Small intestine (tissue), 7 donors: ENCODE results near the gene ISLR2. TPM values are rescaled to one million over a fixed set of nuclear protein-coding genes. Genes with fewer than 3 reads are reported as not detected.
"Not testable (repeated sequence)": the region's sequence is repeated elsewhere in the genome, so short reads cannot be mapped to it uniquely, and the experiment has no call there.

Experiments used
- DNase-seq, 2 donors: peaks; one replicate each; pipeline versions ENCODE4 v3.0.0 to v3.0.0-alpha.2; 2013
- FAIRE-seq: peaks from 2 replicates; lab custom pipeline; 2012; peaks lifted over from hg19 to GRCh38; lab: Jason Lieb, UNC
- H3K27ac ChIP-seq, 3 donors: one replicate each; pipeline ENCODE4 v1.5.1; 2013; ENCODE audit warnings: low read length in 2 of 3, mild to moderate bottlenecking in 2 of 3, control low read depth in 1 of 3, inconsistent platforms in 1 of 3, low read depth in 1 of 3, moderate library complexity in 1 of 3
- H3K27me3 ChIP-seq, 3 donors: one replicate each; pipeline ENCODE4 v1.6.1; 2013; ENCODE audit warnings: low read length in 3 of 3, inconsistent platforms in 1 of 3; ENCODE audit not compliant: control insufficient read depth in 3 of 3, insufficient read depth in 3 of 3
- H3K36me3 ChIP-seq, 3 donors: one replicate each; pipeline ENCODE4 v1.6.1; 2013; ENCODE audit warnings: low read length in 3 of 3, inconsistent platforms in 1 of 3, low read depth in 1 of 3, mild to moderate bottlenecking in 1 of 3, moderate library complexity in 1 of 3; ENCODE audit not compliant: control insufficient read depth in 3 of 3, insufficient read depth in 2 of 3
- H3K4me1 ChIP-seq, 3 donors: one replicate each; pipeline ENCODE4 v1.6.1; 2013; ENCODE audit warnings: low read length in 2 of 3, inconsistent platforms in 1 of 3, low read depth in 1 of 3, mild to moderate bottlenecking in 1 of 3, moderate library complexity in 1 of 3; ENCODE audit not compliant: control insufficient read depth in 3 of 3, insufficient read depth in 2 of 3
- H3K4me3 ChIP-seq, 3 donors: one replicate each; pipeline ENCODE4 v1.5.1; 2013; ENCODE audit warnings: low read length in 3 of 3, control low read depth in 1 of 3, inconsistent platforms in 1 of 3, low read depth in 1 of 3, mild to moderate bottlenecking in 1 of 3, moderate library complexity in 1 of 3
- H3K9me3 ChIP-seq, 2 donors: one replicate each; pipeline ENCODE4 v1.6.1; 2013; ENCODE audit warnings: low read depth in 1 of 2, low read length in 1 of 2; ENCODE audit not compliant: control insufficient read depth in 2 of 2, insufficient read depth in 1 of 2
- WGBS, 3 donors: extraction: QIAGEN DNeasy Blood & Tissue Kit; methylation state at CpG; one replicate each; pipeline ENCODE4 v1.1.7; 2013; 5-methylcytosine and 5-hydroxymethylcytosine counted together
- polyA plus RNA-seq, 4 donors: library from polyadenylated mRNA; stranded (reverse) in 3 of 4; unstranded in 1 of 4; fragments of 200-250 nt in 3 of 4; fragments of 120-200 nt in 1 of 4; gene quantifications; one replicate each; pipeline versions ENCODE4 v1.2.1 to v1.2.3, GENCODE V29; 2013
- donor health status: healthy with polysubstance abuse.
- donor health status: control.
- donor health status: control.
- donor health status: Bipolar disorder and iron deficiency.
- donor health status: healthy.

The ISLR2 gene
- polyA plus RNA-seq, 4 donors, result 0.54 to 5.7 (median 1.1) TPM; not detected in 1

DNA sequence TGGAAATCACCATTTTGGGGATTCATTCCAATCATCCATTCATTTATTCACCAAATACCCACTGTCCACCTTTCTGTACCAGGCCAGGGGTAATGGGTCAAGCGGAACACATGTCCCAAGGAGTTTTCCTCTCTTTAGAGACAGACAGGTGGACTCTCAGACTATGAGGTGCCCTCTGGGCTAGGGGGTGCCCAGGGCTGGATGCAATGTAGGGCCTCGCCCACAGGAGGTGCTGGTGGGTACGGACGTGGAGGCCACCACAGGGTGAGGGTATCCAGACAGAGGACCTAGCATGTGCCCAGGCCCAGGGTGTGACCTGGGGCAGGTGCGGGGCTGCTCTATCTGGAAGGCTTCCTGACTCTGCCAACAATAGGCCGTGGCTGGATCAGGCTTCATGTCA is 21.8 kb upstream of the ISLR2 start:
- H3K4me3 ChIP-seq, H3K9me3 ChIP-seq, H3K4me1 ChIP-seq, H3K36me3 ChIP-seq, H3K27me3 ChIP-seq, H3K27ac ChIP-seq, FAIRE-seq, DNase-seq: not testable (repeated sequence)
- 57 to 78% (median 69%) methylated on average over 5 to 6 of the region's 6 CpGs for WGBS, 3 donors

DNA sequence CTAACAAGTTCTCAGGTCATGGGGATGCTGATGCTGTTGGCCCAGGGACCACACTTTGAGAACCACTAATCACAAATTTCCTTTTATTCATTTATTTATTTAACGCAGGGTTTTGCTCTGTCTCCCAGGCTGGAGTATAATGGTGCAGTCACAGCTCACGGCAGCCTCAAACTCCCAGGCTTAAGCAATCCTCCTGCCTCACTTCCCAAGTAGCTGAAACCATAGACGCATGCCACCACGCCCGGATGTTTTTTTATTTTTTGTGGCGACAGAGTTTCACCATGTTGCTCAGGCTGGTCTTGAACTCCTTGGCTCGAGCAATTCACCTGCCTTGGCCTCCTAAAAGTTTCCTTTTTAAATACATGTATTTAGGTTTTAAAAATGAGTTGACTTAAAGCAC is 20.7 kb upstream of the ISLR2 start:
- Histone ChIP-seq H3K4me3 (no peak overlapping the region), H3K36me3 (no peaks in the 10 kb centered on the region), H3K27ac (no peak overlapping the region), H3K27me3 (no peaks in the 10 kb centered on the region), H3K4me1 (no peaks in the 10 kb centered on the region), H3K9me3 (no peaks in the 10 kb centered on the region)
- 63 to 77% (median 64%) methylated on average over 7 of the region's 7 CpGs for whole genome bisulfite sequencing, 3 donors
- DNase-seq (no peak), FAIRE-seq (no peak)

DNA sequence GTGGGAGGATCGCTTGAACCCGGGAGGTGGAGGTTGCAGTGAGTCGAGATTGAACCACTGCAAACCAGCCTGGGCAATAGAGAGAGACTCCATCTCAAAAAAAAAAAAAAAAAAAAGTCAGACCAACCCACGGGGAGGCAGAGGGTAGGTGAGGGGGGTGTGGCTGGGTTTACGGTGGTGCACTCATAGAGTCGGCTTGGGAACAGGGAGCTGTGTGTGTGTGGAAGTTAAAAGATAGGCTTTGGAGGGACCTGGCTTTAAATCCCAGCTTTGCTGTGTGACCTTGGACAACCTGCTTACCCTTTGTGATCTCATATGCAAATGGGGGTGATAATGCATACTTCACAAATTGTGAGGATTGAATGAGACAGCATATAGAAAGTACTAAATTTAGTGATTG is 10.0 kb upstream of the ISLR2 start:
- no peak for FAIRE-seq
- WGBS, 3 donors, result 59 to 75% (median 62%) methylated on average over 6 of the region's 6 CpGs
- Histone ChIP-seq H3K4me3 (no peak overlapping the region), H3K36me3 (no peaks in the 10 kb centered on the region), H3K4me1 (no peaks in the 10 kb centered on the region), H3K9me3 (no peaks in the 10 kb centered on the region), H3K27me3 (peaks cover 0 to 34% (median 6%) of the 10 kb centered on the region in 3 donors), H3K27ac (no peak overlapping the region)
- DNase-seq, result no peak

DNA sequence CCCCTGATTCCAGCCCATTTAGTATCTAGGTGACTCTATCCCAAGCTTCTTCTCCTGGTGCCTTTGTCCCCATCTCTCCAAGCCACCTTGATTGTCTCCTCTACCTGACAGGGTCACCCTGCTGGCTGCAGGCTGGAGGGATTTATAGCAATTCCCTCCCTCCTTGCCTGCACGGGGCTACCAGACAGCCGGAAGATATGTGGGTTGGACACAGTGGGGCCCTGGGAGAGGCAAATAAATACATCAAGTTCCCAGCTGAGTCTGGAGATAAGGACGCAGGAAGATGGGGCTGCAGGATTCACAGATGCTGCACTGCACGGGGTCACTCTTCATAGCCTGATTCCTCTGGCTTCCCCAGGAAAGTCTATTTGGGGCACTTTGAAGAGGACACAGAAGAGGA is 9.3 kb upstream of the ISLR2 start:
- WGBS, 3 donors, result 11 to 18% (median 15%) methylated on average over 4 of the region's 4 CpGs
- peaks cover 0 to 40% (median 6%) of the 10 kb centered on the region in 3 donors for H3K27me3 ChIP-seq
- FAIRE-seq, result no peak

DNA sequence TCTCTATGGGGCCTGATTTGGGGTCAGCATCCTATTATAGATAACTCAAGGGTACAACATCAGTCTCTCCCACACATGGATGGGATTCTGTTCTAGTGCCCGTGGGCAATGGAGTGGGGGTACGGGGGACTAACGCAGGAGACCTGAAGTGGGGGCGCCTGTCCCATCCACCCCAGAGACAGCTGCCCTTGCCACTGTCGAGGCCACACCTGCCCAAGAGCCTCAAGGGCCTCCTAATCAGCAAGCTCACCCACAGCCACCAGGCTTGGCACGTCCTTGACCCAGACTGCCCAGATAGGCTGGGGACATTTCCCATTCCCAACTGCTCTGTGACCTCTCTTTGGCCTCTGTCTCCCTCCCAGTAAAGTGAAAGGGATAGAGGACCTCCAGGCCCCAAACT is 8.5 kb upstream of the ISLR2 start:
- DNase-seq (no peak), FAIRE-seq (no peak)
- Histone ChIP-seq H3K27ac (no peak overlapping the region), H3K4me3 (no peak overlapping the region), H3K27me3 (peaks cover 0 to 47% (median 6%) of the 10 kb centered on the region in 3 donors), H3K4me1 (no peaks in the 10 kb centered on the region), H3K36me3 (no peaks in the 10 kb centered on the region), H3K9me3 (no peaks in the 10 kb centered on the region)
- 69 to 81% (median 72%) methylated on average over 6 of the region's 6 CpGs for WGBS, 3 donors

More for the DNA sequence above, 9.3 kb upstream of the ISLR2 start:
- DNase-seq, result no peak
- H3K9me3 ChIP-seq, result no peaks in the 10 kb centered on the region
- H3K4me1 ChIP-seq, result no peaks in the 10 kb centered on the region
- no peak overlapping the region for H3K4me3 ChIP-seq
- H3K27ac ChIP-seq, result no peak overlapping the region
- no peaks in the 10 kb centered on the region for H3K36me3 ChIP-seq

DNA sequence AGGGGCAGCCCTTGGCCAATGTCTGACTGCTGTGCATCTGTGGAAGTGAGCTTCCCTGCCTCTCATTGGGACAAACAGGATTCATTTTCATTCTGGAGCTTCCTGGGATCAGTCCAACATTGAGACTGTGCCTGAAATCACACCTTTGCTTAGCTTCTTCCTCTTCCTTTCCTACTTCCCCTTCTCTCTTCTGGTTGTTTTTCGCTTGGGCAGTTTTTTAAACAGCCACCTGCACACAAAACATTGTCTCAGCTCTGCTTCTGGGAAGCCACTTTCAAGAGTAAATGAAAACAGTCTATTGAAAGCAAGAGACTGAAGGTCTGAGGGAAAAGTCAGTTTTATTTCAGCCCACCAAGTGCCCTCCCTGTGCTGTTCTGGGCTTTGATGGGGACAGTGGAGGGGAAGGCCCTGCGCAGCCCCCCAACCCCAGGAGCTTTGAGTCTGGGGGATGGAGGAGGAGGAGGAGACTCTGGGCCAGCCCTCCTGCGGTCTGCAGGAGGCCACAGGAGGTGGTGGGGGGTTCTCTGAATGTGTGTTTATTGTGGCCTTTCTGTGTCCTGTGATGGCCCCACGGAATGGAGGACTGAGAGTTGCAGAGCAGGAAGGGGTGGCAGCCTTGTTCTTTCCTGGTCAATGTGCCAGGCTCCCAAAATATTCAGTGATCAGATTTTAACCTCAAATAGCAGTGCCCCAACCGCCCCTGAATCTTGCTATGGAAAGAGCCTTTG is 7.8 kb upstream of the ISLR2 start:
- Histone ChIP-seq H3K4me3 (no peak overlapping the region), H3K4me1 (no peaks in the 10 kb centered on the region), H3K27me3 (peaks cover 0 to 54% (median 6%) of the 10 kb centered on the region in 3 donors), H3K36me3 (no peaks in the 10 kb centered on the region), H3K27ac (no peak overlapping the region), H3K9me3 (no peaks in the 10 kb centered on the region)
- WGBS, 3 donors, result 39 to 50% (median 45%) methylated on average over 5 of the region's 5 CpGs
- FAIRE-seq, result no peak
- no peak for DNase-seq

DNA sequence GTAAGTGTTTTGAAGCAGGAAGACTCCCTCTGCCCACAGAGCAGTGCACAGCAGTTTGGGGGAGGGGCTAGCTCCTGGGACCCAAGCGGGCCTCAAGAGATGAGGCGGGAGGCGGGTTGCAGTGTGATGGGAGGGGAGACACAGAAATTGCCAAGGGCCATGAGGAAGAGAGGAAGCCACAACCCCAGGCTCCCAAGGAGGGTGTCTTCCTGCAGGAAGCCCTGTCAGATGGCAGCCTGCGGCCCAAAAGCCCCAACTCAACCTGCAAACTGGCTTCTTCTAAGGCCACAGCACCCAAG is 7.3 kb upstream of the ISLR2 start:
- no peak overlapping the region for H3K4me3 ChIP-seq
- H3K27ac ChIP-seq, result no peak overlapping the region
- no peaks in the 10 kb centered on the region for H3K9me3 ChIP-seq
- H3K36me3 ChIP-seq, result no peaks in the 10 kb centered on the region
- DNase-seq (no peak), FAIRE-seq (no peak)
- 36 to 38% (median 38%) methylated on average over 4 of the region's 4 CpGs for WGBS, 3 donors
- peaks cover 3 to 59% (median 8%) of the 10 kb centered on the region in 3 donors for H3K27me3 ChIP-seq
- H3K4me1 ChIP-seq, result peaks cover 0 to 5% (median 0%) of the 10 kb centered on the region in 3 donors

DNA sequence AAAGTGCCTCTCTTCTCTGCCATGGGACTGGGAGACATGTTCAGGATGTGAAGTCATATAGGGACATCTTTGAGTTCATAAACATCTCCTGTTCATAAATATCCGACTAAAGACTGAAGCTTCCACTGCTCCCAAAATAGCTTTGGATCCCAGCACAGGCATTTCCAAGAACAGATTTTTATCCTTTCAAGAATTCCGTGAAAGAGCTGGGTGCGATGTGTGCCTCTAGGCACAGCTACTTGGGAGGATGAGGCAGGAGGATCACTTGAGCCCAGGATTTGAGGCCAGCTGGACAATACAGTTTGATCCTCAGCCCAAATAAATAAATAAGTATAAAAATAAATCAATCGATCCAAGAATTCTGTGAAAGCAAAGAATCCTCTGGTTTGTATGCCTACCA is 6.7 kb upstream of the ISLR2 start:
- FAIRE-seq, result no peak
- WGBS, 3 donors, result 67 to 81% (median 76%) methylated on average over 4 of the region's 4 CpGs
- Histone ChIP-seq H3K27me3 (peaks cover 4 to 65% (median 9%) of the 10 kb centered on the region in 3 donors), H3K4me3 (no peak overlapping the region), H3K27ac (no peak overlapping the region), H3K9me3 (no peaks in the 10 kb centered on the region), H3K36me3 (no peaks in the 10 kb centered on the region), H3K4me1 (peaks cover 0 to 11% (median 0%) of the 10 kb centered on the region in 3 donors)
- no peak for DNase-seq

DNA sequence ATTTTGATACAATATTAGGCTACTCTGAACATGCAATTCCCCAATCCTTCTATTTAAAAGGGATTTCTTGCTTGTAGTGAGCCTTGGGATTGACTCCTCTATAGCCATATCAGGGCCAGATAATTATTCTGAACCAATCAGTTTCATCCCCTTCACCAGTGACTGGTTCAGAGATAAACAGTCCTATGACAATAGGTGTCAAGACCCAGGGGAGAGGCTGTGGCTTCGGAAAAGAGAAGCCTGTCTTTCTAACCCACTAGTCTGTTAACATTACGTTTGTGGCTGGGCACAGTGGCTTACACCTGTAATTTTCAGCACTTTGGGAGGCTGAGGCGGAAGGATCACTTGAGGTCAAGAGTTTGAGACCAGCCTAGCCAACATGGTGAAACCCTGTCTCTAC is 6.2 kb upstream of the ISLR2 start:
- 60 to 81% (median 69%) methylated on average over 3 of the region's 3 CpGs for WGBS, 3 donors
- FAIRE-seq (no peak), DNase-seq (no peak)
- H3K4me1 ChIP-seq, result peaks cover 0 to 11% (median 0%) of the 10 kb centered on the region in 3 donors
- H3K27ac ChIP-seq, result no peak overlapping the region
- no peak overlapping the region for H3K4me3 ChIP-seq
- H3K36me3 ChIP-seq, result no peaks in the 10 kb centered on the region
- H3K9me3 ChIP-seq, result no peaks in the 10 kb centered on the region
- H3K27me3 ChIP-seq, result peaks cover 4 to 70% (median 14%) of the 10 kb centered on the region in 3 donors
